HCT116 (cell line): Measurements from ENCODE around the gene PPT2. TPM values are rescaled to one million over a fixed set of nuclear protein-coding genes. Genes with fewer than 3 reads are reported as not detected.

Experiments used
- ATAC-seq: fragments of 200-7000 bp; cut with Tn5 transposase; 2 replicates; pipeline ENCODE4 v1.9.1; 2020; ENCODE audit warnings: mild to moderate bottlenecking, moderate library complexity
- BruUV-seq: library from RNA; stranded (reverse); fragments of 400-500 nt; replicated peaks from 2 replicates; lab custom pipeline; 2021; lab: Mats Ljungman, UMichigan
- CTCF ChIA-PET: fragments of 300-600 bp; sonication (Branson Sonifier 250); formaldehyde crosslinking; loops from one replicate; lab custom pipeline; 2021; ENCODE audit warnings: antibody characterized with exemption; lab: Charles Lee
- POLR2A ChIA-PET: fragments of 300-600, 350-600 bp; sonication (Branson Sonifier 250); formaldehyde crosslinking; loops from one replicate; lab custom pipeline; 2021; ENCODE audit warnings: antibody characterized with exemption; lab: Charles Lee
- RAD21 ChIA-PET, 2 experiments: fragments of 300-600 bp; sonication (Branson Sonifier 250); formaldehyde crosslinking; loops; one replicate each; lab custom pipeline; 2023; ENCODE audit warnings: low total read pairs in 2 of 2; ENCODE audit not compliant: uncharacterized antibody in 2 of 2, unreplicated experiment in 2 of 2, low non-redundant PET in 1 of 2; lab: Charles Lee
- DNase-seq: peaks from one replicate; pipeline ENCODE4 v3.0.0-alpha.2; 2010; ENCODE audit warnings: low read depth, low spot score
- H2AFZ ChIP-seq: fragments of 200-600 bp; shearing (Covaris generic), sonication (generic); 2 replicates; pipeline ENCODE4 v1.6.1; 2017; ENCODE audit warnings: low read depth, mixed run types, mixed read lengths, antibody characterized with exemption, low read length; ENCODE audit not compliant: poor library complexity, severe bottlenecking
- H3K27ac ChIP-seq: 2 replicates; pipeline ENCODE4 v1.5.1; 2012; ENCODE audit warnings: low read depth, low read length
- H3K27me3 ChIP-seq: fragments of 200-600 bp; sonication (generic); 2 replicates; pipeline ENCODE4 v1.6.1; 2016; ENCODE audit warnings: mixed run types, low read length, mixed read lengths; ENCODE audit not compliant: insufficient read depth
- H3K36me3 ChIP-seq, 2 experiments: fragments of 200-500 bp in 1 of 2; fragments of 200-600 bp in 1 of 2; sonication (Bioruptor generic) in 1 of 2; sonication (generic) in 1 of 2; 2 replicates each; pipeline versions ENCODE4 v1.5.1 to v1.6.1; 2014 to 2016; ENCODE audit warnings: low read length in 2 of 2, inconsistent platforms in 1 of 2, mixed read lengths in 1 of 2, mixed run types in 1 of 2; ENCODE audit not compliant: insufficient read depth in 2 of 2, control insufficient read depth in 1 of 2
- H3K4me1 ChIP-seq, 2 experiments: fragments of 200-600 bp in 1 of 2; sonication (generic) in 1 of 2; 2 replicates each; pipeline versions ENCODE4 v1.5.1 to v1.6.1; 2012 to 2017; ENCODE audit warnings: low read length in 2 of 2, inconsistent platforms in 1 of 2, mild to moderate bottlenecking in 1 of 2, mixed read lengths in 1 of 2, mixed run types in 1 of 2, moderate library complexity in 1 of 2; ENCODE audit not compliant: insufficient read depth in 2 of 2, control insufficient read depth in 1 of 2
- H3K4me2 ChIP-seq: fragments of 200-600 bp; sonication (generic); 2 replicates; pipeline ENCODE4 v1.6.1; 2017; ENCODE audit warnings: mixed run types, low read length, mixed read lengths
- H3K4me3 ChIP-seq, 2 experiments: fragments of 200-600 bp in 1 of 2; sonication (generic) in 1 of 2; replicated peaks in 1 of 2; 2 replicates each; pipeline ENCODE4 v1.5.1; 2011 to 2016; ENCODE audit warnings: low read length in 2 of 2, control low read depth in 1 of 2, low read depth in 1 of 2, mild to moderate bottlenecking in 1 of 2, mixed read lengths in 1 of 2, mixed run types in 1 of 2
- H3K79me2 ChIP-seq: fragments of 200-600 bp; sonication (generic); 2 replicates; pipeline ENCODE4 v1.6.1; 2017; ENCODE audit warnings: mild to moderate bottlenecking, mixed run types, low read length, moderate library complexity, mixed read lengths; ENCODE audit not compliant: insufficient read depth
- H3K9ac ChIP-seq: fragments of 200-600 bp; sonication (generic); 2 replicates; pipeline ENCODE4 v1.6.1; 2016; ENCODE audit warnings: low read length, mixed read lengths
- H3K9me2 ChIP-seq: fragments of 200-600 bp; sonication (generic), shearing (Covaris generic); 2 replicates; pipeline ENCODE4 v1.6.1; 2017; ENCODE audit warnings: mixed run types, mild to moderate bottlenecking, moderate library complexity; ENCODE audit not compliant: insufficient read depth
- H3K9me3 ChIP-seq, 2 experiments: fragments of 200-500 bp in 1 of 2; fragments of 200-600 bp in 1 of 2; sonication (Bioruptor generic) in 1 of 2; sonication (generic) in 1 of 2; 2 replicates each; pipeline ENCODE4 v1.6.1; 2014 to 2017; ENCODE audit warnings: low read length in 2 of 2, mixed read lengths in 2 of 2, inconsistent platforms in 1 of 2, low read depth in 1 of 2, mild to moderate bottlenecking in 1 of 2, mixed run types in 1 of 2, moderate library complexity in 1 of 2; ENCODE audit not compliant: control insufficient read depth in 1 of 2, insufficient read depth in 1 of 2
- H4K20me1 ChIP-seq: fragments of 200-600 bp; sonication (generic), shearing (Covaris generic); 2 replicates; pipeline ENCODE4 v1.6.1; 2017; ENCODE audit warnings: mixed run types, mild to moderate bottlenecking, moderate library complexity; ENCODE audit not compliant: insufficient read depth
- CBX3 ChIP-seq: IDR thresholded peaks from 2 replicates; pipeline ENCODE4 v1.6.1; 2012; ENCODE audit warnings: low read depth
- CEBPB ChIP-seq: IDR thresholded peaks from 2 replicates; pipeline ENCODE4 v1.6.1; 2012; ENCODE audit warnings: low read depth
- ELF1 ChIP-seq: IDR thresholded peaks from 2 replicates; pipeline ENCODE4 v1.6.1; 2012; ENCODE audit warnings: low read depth, borderline replicate concordance
- EZH2phosphoT487 ChIP-seq: fragments of 200-600 bp; IDR thresholded peaks from 2 replicates; pipeline ENCODE4 v1.6.1; 2018; ENCODE audit warnings: antibody characterized with exemption, borderline replicate concordance
- POLR2A ChIP-seq: IDR thresholded peaks from 2 replicates; pipeline ENCODE4 v1.7.0; 2011; ENCODE audit warnings: borderline replicate concordance; ENCODE audit not compliant: insufficient read depth, insufficient read length; ENCODE audit errors: extremely low read depth
- POLR2AphosphoS5 ChIP-seq: IDR thresholded peaks from 2 replicates; pipeline ENCODE4 v1.6.1; 2011; ENCODE audit warnings: mild to moderate bottlenecking, low read depth, low read length, moderate library complexity
- SP1 ChIP-seq: IDR thresholded peaks from 2 replicates; pipeline ENCODE4 v1.6.1; 2012; ENCODE audit warnings: low read depth
- intact Hi-C: fragments of 100-400 bp; cut with micrococcal nuclease; formaldehyde crosslinking; loops from 2 replicates; pipeline ENCODE4 v1.10.0; 2022
- total RNA-seq: library from RNA; stranded (reverse); gene quantifications from one replicate; pipeline ENCODE4 v1.2.1, GENCODE V29; 2021; ENCODE audit not compliant: unreplicated experiment
- TF ChIP-seq, protein P1 (sequence below): IDR thresholded peaks from 2 replicates; pipeline ENCODE4 v1.6.1; 2012
- TF ChIP-seq, protein P2 (sequence below): IDR thresholded peaks from 2 replicates; pipeline ENCODE4 v1.6.1; 2012
- TF ChIP-seq, protein P3 (sequence below): IDR thresholded peaks from 2 replicates; pipeline ENCODE4 v1.6.1; 2012; ENCODE audit warnings: low read depth
- TF ChIP-seq, protein P4 (sequence below), 3 experiments: fragments of 200-600 bp in 1 of 3; sonication (generic) in 1 of 3; IDR thresholded peaks in 2 of 3; conservative IDR thresholded peaks in 1 of 3; 2 replicates each; pipeline ENCODE4 v1.5.1; 2012 to 2017; ENCODE audit warnings: low read depth in 2 of 3, low read length in 2 of 3, antibody characterized with exemption in 1 of 3, borderline replicate concordance in 1 of 3, control low read depth in 1 of 3, mild to moderate bottlenecking in 1 of 3, mixed read lengths in 1 of 3, mixed run types in 1 of 3, moderate library complexity in 1 of 3; ENCODE audit not compliant: insufficient read depth in 1 of 3

The PPT2 gene
- total RNA-seq, 1 experiment from 2014 or later: 21.0 TPM

DNA sequence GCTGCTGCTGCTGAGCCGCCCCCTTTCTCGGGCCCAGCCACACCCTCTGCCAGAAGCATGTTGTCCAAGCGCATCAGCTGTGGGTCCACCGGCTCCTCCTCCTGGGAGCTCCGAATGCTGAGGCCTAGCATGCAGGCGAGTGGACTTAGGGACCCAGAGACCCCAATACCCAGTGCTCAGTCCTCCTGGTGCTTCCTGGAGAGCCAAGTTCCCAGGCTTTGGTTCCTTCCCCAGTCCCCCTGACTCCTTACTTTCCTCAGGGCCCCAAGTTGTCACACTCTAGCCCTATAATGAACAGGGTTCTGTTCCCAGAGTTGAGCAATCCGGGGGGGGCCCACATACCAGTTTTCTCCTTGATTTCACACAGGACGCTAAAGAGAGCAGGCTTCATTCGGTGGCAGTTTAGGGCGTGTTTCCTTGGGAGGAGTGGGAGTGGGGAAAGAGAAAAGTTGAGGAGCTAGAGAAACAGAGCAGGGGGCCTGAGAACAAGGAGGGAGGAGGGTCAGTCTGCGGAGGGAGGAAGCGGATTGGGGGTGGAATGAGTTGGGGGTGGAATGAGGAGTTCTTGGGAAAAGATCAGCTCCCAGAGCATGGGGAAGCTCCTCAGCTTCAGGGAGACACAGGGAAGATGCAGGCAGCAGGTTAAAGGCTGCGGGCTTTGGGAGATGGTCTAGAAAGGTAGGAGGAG lies 34.6 kb downstream of the PPT2 start:
- Histone ChIP-seq H3K79me2 (peaks cover 13% of the 10 kb centered on the region), H4K20me1 (no peaks in the 10 kb centered on the region), H3K36me3 (peaks cover 0 to 3% of the 10 kb centered on the region in 2 experiments; a peak in 2 of 4 replicates), H3K4me2 (peak overlapping the region; percentile 81), H3K4me3 (peak overlapping the region; percentile 80 to 84), H3K9me3 (no peaks in the 10 kb centered on the region), H3K9ac (peak overlapping the region; percentile 87), H3K9me2 (no peaks in the 10 kb centered on the region), H3K4me1 (peaks cover 16 to 60% of the 10 kb centered on the region in 2 experiments), H2AFZ (no peak overlapping the region), H3K27me3 (no peaks in the 10 kb centered on the region), H3K27ac (peak overlapping the region; percentile 81)
- ChIA-PET POLR2A (interaction anchor here (0.6 kb wide), 1 partner anchor 59 kb away, joined by 3 read pairs; the partner anchor contains the start of gene FKBPL), CTCF (no interaction called here), RAD21 (no interaction called here)
- DNase-seq (no peak), ATAC-seq (no peak)
- intact Hi-C loops: no loop called here
- BruUV-seq: TSS peak; percentile 23
- TF ChIP-seq, protein P1, sequence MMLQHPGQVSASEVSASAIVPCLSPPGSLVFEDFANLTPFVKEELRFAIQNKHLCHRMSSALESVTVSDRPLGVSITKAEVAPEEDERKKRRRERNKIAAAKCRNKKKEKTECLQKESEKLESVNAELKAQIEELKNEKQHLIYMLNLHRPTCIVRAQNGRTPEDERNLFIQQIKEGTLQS: no peak
- no peak for TF ChIP-seq POLR2AphosphoS5

DNA sequence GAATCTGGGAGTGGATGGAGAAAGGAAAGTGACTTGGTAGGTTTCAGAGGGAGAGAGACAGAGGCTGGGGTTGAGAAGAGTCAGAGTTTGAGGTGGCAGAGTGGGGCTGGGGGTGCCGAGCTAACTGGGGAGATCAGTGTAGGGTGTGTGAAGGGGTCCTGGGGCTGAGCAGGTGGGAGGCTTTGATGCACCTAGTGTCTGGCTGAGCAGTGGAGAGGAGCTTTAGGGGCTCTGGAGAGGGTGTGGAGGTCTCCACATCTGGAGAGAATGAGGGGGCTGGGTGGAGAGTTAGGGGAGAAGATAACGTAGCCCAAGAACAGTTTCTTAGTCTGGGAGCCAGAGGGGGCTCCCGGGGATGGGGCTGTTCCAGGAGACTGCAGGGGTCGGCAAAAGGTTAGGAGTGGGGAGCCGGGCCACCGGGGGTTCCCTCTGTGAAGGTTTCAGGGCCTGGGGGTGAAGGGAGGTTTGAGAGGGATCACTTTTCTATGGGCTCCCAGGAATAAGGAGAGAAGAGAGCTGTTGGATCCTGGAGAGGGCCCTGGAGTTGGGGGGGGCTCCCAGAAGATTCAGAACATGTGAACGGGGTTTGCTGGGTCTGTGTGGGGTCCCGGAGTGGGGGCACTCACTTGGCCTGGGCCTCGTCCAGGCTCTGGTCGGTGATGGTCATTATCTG lies 35.3 kb downstream of the PPT2 start:
- ChIA-PET RAD21 (no interaction called here), CTCF (no interaction called here), POLR2A (interaction anchor here (0.6 to 1.0 kb wide), 2 partner anchors 10 to 59 kb away, joined by 3 read pairs; partner anchors contain the start of gene FKBPL)
- H3K27me3 ChIP-seq: no peaks in the 10 kb centered on the region
- no TSS peak for BruUV-seq
- H3K4me3 ChIP-seq: peak overlapping the region; percentile 80 to 84
- H2AFZ ChIP-seq: no peak overlapping the region
- H3K9me3 ChIP-seq: no peaks in the 10 kb centered on the region
- peak overlapping the region; percentile 81 for H3K4me2 ChIP-seq
- H3K4me1 ChIP-seq: peaks cover 16 to 59% of the 10 kb centered on the region in 2 experiments
- peaks cover 0 to 3% of the 10 kb centered on the region in 2 experiments; a peak in 2 of 4 replicates for H3K36me3 ChIP-seq
- intact Hi-C loops: no loop called here
- ATAC-seq (no peak), DNase-seq (no peak)
- H4K20me1 ChIP-seq: no peaks in the 10 kb centered on the region
- H3K9ac ChIP-seq: peak overlapping the region; percentile 87
- H3K27ac ChIP-seq: peak overlapping the region; percentile 81
- no peaks in the 10 kb centered on the region for H3K9me2 ChIP-seq
- TF ChIP-seq SP1 (no peak), CBX3 (no peak), POLR2AphosphoS5 (peak; percentile 37), EZH2phosphoT487 (no peak), POLR2A (peak; percentile 19), CEBPB (no peak), ELF1 (no peak)
- TF ChIP-seq, protein P2, sequence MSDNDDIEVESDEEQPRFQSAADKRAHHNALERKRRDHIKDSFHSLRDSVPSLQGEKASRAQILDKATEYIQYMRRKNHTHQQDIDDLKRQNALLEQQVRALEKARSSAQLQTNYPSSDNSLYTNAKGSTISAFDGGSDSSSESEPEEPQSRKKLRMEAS: no peak
- TF ChIP-seq, protein P3, sequence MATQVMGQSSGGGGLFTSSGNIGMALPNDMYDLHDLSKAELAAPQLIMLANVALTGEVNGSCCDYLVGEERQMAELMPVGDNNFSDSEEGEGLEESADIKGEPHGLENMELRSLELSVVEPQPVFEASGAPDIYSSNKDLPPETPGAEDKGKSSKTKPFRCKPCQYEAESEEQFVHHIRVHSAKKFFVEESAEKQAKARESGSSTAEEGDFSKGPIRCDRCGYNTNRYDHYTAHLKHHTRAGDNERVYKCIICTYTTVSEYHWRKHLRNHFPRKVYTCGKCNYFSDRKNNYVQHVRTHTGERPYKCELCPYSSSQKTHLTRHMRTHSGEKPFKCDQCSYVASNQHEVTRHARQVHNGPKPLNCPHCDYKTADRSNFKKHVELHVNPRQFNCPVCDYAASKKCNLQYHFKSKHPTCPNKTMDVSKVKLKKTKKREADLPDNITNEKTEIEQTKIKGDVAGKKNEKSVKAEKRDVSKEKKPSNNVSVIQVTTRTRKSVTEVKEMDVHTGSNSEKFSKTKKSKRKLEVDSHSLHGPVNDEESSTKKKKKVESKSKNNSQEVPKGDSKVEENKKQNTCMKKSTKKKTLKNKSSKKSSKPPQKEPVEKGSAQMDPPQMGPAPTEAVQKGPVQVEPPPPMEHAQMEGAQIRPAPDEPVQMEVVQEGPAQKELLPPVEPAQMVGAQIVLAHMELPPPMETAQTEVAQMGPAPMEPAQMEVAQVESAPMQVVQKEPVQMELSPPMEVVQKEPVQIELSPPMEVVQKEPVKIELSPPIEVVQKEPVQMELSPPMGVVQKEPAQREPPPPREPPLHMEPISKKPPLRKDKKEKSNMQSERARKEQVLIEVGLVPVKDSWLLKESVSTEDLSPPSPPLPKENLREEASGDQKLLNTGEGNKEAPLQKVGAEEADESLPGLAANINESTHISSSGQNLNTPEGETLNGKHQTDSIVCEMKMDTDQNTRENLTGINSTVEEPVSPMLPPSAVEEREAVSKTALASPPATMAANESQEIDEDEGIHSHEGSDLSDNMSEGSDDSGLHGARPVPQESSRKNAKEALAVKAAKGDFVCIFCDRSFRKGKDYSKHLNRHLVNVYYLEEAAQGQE: no peak
- TF ChIP-seq, protein P4, sequence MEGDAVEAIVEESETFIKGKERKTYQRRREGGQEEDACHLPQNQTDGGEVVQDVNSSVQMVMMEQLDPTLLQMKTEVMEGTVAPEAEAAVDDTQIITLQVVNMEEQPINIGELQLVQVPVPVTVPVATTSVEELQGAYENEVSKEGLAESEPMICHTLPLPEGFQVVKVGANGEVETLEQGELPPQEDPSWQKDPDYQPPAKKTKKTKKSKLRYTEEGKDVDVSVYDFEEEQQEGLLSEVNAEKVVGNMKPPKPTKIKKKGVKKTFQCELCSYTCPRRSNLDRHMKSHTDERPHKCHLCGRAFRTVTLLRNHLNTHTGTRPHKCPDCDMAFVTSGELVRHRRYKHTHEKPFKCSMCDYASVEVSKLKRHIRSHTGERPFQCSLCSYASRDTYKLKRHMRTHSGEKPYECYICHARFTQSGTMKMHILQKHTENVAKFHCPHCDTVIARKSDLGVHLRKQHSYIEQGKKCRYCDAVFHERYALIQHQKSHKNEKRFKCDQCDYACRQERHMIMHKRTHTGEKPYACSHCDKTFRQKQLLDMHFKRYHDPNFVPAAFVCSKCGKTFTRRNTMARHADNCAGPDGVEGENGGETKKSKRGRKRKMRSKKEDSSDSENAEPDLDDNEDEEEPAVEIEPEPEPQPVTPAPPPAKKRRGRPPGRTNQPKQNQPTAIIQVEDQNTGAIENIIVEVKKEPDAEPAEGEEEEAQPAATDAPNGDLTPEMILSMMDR (IDR thresholded peaks at IDR 0.05 in 2 of 3, conservative IDR thresholded peaks at IDR 0.05 in 1 of 3; ENCODE audit: borderline replicate concordance in 1 of 3, insufficient read depth in 1 of 3, low read depth in 2 of 3, low read length in 2 of 3): no peak
- TF ChIP-seq, protein P1: no peak
- H3K79me2 ChIP-seq: peaks cover 13% of the 10 kb centered on the region
